ENCODE results near the gene NKPD1.

- no peak for TF ChIP-seq EZH2phosphoT487 (IDR thresholded peaks at IDR 0.05; ENCODE audit: insufficient read depth, low read depth)
- no peak for TF ChIP-seq EZH2 (IDR thresholded peaks at IDR 0.05; ENCODE audit: insufficient read depth, poor library complexity, severe bottlenecking)
These were observed 13.0 kb upstream of the NKPD1 start for GRCh38 chr19:45173816-45174215.

Measured in GM23248 (cell line).